Measurements from ENCODE around the gene NADSYN1.
A peak's percentile ranks its signal among the peaks of the same experiment; 100 is the strongest.

Gene NADSYN1

DNA sequence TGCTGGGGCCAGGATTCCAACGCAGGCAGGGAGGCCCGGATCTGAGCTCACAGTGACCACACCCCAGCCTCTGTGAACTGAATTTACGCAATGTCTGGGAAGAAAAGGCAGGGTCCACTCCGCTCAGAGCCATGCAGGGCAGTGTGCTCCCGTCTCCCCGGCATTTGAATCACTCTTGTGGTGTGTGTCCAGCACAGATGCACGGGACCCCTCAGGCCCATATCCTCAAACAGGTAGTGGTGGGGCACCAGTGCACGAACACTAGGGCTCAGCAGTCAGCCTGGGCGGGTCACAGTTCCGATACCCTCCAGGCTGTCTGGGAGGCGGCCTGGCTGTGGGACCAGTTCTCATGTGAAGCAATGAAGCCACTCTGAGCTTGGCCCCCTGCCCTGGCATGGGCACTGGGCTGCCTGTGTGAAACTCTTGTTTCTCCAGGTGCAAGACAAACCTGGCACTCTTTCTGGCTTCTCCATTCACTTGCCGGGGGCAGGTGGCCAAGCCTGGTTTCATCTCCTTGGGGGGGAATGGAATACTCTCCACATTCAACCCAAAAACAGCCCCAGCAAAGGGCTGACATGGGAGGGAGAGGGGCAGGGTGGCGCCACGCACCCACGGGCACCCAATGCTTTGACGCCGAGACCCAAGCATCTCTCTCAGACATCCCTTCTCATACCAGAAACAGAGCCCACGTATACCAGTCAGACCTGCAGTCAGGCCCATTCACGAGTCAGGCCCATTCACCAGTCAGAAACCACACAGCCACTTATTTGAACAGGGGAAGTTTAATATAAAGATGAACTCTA lies 19.2 kb upstream of the NADSYN1 start:
- no peak for DNase-seq (ENCODE audit: low read depth in 1 of 2, low spot score in 1 of 2)

DNA sequence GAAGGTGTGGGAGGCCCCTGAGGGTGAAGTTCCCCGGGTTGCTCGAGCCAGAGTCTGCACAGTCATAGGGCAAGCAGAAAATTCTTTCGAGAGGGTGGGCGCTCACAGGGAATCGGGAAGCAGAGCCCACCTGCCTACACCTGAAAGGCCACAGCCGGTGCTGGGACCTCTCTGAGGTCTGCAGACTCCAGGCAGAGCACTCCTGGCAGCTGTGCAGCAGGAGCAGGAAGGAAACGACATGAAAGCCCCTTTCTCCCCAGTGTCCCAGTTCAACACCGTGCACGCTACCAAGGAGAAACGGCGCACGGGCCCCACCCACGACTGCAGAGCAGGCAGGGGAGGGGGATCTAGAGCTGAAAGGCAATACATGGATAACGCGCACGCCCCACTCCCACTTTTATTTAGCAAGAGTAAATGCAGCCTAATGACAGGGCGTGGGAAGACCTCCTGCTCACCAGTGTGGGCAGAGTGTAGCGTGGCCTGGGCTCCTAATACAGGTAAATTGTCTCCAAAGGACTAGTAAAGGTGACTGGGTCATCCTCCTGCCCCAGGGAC lies 18.4 kb upstream of the NADSYN1 start:
- no peak for DNase-seq (ENCODE audit: low read depth in 1 of 2, low spot score in 1 of 2)

DNA sequence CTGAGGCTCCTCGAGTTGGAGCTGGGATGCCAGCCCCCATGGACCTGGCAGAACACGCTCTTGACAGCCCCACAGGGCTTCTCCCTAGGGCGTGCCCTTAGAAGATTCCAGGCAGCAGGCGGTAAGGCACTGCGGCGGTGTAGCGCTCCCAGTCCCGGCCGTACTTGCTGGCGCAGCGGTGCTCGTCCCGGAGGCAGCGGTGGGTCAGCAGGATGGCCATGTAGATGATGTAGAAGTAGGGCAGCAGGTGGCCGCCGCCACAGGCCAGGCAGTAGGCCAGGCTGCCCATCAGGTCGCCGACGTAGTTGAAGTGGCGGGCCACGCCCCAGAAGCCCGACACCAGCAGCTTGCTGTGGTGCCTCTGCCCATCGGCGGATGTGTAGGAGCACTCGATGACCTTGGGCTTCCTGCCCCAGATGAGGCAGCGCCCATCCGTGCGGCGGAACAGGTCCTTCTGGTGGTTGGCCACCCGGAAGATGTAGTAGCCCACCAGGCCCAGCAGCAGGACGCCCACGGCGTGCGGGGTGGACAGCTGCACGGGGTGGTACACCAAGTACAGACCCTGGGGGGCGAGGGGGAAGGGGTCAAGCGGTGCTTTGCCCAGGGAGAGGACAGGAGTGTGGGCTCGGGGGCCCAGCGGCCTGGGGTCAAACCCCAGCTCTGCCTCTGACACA lies 17.6 kb upstream of the NADSYN1 start:
- DNase-seq (ENCODE audit: low read depth in 1 of 2, low spot score in 1 of 2) = no peak

DNA sequence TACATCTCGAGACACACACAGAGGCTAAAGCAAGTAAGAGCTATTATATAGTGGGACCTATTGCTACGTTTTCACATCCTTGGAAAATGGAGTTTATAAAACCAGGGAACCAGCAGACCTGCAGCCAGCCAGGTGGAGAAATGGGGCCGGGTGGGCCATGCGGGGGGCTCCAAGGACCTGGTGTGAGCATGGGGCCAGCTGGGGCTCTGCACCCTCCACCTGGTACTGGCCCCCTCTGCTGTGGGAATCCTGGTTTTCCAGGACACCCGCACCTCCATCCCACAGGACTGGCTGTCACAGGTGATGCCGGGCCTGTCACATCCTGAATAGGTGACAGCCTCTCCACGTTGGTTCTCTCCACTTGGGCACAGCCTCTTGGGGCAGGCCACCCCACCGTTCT lies 16.1 kb upstream of the NADSYN1 start:
- no peak for DNase-seq (ENCODE audit: low read depth in 1 of 2, low spot score in 1 of 2)

DNA sequence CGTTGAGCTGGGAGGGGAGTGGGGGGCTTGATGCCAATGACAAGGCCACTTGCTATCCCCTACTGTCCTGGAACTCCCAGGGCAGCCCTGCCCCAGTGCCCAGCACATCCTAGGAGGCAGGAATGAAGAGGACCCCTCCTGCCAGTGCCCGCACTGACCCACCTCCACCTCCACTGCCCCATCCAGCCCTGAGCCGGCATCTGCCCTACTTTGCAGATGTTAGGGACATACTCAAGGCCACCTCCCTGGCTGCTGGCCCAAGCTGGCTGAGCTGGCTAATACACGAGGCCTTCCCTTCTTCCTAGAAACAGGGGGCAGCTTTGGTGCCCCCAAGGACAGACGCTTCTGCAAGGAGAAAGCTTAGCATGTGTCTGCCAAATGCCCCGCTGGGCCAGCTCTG lies 15.6 kb upstream of the NADSYN1 start:
- no peak for DNase-seq (ENCODE audit: low read depth in 1 of 2, low spot score in 1 of 2)

DNA sequence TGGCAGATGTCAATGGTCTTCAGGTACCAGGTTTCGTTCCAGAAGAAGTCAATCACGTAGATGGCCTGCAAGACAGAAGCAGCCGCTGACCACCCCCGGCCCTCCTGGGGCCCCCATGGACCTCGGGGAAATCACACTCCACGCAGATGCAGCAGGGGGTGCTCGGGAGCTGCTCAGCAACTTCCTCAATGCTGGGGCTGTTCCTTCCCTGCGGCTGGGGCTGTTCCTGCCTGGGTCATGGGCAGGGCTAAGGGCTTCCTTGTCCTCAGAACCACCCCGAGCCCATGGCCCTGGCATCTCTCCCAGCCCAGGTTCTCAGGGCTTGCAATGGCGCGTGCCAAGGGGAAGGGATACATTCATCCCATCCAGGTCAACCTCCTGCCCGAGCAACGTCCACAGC lies 15.1 kb upstream of the NADSYN1 start:
- DNase-seq (ENCODE audit: low read depth in 1 of 2, low spot score in 1 of 2) = no peak

DNA sequence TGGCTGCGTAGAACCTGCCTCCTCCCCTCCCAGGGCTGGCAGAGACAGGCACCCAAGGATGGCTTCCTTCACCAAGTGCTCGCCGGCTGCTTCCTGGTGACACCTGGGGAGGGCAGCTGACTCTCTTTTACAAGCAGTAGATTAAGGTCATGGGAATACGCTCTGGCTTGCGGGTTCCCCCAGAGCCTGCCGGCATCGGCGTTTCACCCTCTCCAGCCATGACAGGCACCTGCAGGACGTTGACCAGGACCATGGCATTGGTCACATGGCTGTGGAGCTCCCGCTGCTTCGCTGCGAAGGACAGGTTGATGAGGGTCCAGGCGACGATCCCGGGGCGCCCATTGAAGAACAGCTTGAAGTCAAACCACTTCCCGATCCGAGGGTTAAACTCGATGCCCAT lies 14.4 kb upstream of the NADSYN1 start:
- no peak for DNase-seq (ENCODE audit: low read depth in 1 of 2, low spot score in 1 of 2)

DNA sequence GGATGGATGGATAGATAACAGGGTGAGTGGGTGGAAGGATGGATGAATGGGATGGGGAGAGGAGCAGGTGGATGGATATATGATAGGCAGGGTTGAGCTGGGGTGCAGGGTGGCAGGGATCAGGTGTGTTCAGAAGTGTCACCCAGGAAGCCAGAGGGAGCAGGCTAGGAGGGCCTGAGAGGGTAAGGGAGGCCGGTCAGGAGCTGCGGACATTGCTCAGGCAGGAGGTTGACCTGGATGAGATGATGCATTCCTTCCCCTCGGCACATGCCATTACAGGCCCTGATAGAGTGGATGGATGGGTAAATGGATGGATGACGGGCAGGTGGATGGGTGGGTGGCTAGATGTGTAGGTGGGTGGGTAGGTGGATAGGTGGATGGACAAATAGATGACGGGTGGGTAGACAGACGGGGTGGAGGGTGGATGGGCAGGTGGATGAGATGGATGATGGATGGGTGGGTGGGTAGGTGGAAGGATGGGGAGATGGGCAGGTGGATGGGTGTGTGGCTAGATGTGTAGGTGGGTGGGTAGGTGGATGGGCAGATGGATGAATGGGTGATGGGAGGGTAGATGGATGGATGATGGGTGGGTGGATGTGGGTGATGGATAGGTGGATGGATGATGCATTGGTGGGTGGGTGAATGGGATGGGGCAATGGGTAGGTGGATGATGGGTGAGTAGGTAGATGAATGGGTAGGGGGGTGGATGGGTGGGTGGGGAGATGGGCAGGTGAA lies 12.8 kb upstream of the NADSYN1 start:
- no peak for DNase-seq (ENCODE audit: low read depth in 1 of 2, low spot score in 1 of 2)

DNA sequence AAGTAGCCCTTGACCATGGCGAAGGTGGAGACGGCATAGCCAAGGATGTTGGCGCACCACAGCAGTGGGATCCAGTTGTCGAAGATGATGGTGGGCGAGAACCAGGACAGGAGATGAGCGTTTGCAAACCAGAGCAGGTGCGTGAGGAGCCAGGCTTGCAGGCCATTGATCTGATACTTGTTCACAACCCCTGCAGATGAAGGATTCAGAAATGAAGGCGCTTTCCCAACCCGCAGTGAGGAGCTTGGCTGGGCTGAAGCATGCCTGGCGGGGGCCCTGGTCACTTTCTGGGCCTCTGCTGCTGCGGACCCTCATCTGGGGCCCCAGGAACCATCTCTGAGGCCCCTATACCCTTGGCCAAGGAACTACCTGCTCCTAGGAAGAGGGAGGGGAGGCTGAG lies 11.8 kb upstream of the NADSYN1 start:
- no peak for DNase-seq (ENCODE audit: low read depth in 1 of 2, low spot score in 1 of 2)

DNA sequence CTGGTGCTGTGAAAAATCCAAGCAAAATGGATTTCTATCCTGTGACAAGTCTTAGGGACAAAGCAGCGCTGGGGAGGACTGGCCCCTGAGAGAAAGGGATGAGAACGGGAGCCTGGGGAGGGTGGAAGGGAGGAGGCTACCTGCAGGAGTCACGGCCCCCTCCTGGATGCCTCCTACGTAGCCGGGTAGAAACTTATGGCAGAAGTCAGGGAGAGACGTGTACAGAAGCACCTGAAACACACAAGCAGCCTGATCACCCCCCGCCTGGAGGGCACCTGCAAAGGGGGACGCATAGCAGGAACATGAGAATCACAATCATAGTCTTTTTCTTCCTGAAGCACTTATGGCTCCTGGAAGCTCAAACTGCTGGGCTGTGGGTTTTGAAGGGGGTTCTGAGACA lies 10.9 kb upstream of the NADSYN1 start:
- DNase-seq (ENCODE audit: low read depth in 1 of 2, low spot score in 1 of 2) = no peak

DNA sequence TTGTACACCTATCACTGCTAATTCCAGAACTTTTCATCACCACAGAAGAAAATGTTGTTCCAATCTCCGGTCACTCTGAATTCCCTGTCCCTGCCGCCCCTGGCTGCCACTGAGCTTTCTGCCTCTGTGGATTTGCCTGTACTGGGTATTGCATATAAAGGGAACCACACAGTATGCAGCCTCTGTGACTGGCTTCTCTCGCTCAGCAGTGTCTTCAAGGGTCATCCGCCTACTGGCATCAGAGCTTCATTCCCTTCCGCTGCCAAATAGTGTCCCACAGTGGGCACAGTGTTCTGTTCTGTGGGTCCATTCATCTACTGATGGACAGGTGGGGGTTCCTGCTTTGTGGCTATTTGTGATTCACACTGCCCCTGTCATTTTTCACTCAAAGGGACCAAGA lies 10.1 kb upstream of the NADSYN1 start:
- DNase-seq (ENCODE audit: low read depth in 1 of 2, low spot score in 1 of 2) = no peak

DNA sequence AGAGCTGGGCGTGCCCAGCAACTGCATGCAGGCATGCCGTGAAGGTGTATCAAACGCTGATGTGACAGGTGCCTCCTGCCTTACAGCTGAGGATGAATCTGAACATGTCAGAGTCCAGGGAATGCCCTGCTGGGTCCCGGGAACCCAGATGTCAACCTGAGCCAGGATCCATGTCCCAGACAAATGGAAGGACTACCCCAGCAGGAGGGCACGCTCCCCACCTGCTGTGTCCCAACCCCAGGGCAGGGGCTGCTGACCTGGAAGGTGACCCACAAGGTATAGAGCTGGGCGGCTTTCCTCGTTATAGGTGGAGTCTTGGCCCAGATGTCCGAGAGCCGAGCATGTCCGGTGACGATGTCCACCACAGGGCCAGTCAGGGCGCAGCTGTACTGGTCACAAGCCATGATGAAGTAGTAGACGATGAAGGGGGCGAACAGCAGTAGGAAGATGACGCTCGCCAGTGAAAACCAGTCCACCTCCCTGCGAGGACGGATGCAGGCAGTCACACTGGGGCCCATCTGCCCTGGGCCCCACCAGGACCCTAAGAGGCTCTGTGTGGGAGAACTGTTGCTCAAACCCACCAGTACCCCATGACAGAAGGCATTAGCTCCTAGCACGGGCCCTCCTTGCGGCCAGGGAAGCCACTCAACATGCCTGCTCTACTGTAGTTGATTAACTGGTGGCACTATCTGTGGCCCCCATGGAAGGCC lies 9.1 kb upstream of the NADSYN1 start:
- DNase-seq (ENCODE audit: low read depth in 1 of 2, low spot score in 1 of 2) = no peak

DNA sequence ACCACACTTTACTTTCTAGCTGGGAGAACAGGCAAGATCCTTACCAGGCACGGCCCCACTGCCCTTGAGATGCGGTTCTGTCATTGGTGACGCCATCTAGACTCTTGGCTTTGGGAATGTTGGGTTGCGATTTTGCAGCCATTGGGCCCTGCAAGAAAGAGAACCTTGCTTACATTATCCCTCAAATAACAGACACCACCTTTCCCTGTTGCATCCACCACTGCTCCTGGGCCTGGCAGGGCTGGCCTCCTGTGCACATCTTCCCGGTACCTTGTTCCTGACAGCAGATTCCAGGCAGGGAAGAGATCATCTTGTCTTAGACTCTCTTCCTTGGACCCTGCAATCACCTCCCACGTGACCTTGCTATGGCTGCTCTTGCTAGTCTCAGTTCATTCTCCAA lies 8.2 kb upstream of the NADSYN1 start:
- DNase-seq (ENCODE audit: low read depth in 1 of 2, low spot score in 1 of 2) = no peak

DNA sequence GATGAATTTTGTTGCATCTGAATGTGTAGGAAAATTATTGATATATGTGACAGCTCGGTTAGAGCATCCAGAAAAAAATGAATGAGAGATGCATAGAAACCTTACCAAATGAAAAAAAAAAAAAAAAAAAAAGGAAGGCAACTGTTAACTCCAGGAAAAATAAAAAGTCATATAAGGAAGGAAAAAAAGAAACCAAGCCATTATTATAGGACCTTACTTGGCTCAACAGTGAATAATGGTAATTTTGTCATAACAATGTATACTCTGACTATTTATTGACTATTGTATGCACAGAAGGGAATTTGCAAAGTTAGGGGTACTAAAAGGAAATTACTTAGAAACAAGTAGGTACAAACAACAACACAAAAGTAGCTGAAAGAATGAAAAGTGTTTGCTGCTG lies 6.9 kb upstream of the NADSYN1 start:
- DNase-seq (ENCODE audit: low read depth in 1 of 2, low spot score in 1 of 2) = no peak

DNA sequence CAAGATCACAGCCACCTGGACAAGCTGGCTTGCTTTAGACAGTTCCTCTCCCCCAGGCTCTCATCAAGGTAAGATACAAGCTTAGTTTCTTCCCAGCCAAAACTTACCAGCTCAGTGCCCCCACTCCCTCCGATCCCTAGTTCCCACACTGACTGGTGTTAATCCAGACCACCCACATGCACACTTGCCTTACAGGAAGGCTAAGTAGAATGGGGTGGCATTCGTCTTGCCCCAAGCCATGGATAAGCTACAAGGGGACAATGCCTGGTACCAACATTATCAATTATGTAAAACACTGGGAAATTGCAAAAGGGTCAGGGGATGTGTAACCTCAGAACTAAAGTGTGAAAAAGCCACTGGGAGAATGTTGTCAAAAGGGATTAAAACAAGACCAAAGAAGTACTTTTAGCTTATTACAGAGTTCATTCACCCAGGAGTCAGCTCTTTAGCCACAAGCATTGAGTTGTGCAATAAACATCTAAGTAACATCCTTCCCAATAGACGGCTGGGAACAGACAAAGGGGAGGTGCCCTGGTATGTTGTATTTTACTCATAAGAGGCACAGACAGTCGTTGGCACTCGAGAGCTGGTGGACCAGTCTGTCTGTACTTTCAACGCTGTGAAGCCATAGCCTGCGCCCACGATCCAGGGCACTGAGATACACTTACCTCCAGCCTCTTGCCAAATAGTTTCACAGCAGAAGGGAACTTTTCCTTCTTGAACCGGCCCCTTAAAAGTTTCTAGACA lies 5.9 kb upstream of the NADSYN1 start:
- no peak for DNase-seq (ENCODE audit: low read depth in 1 of 2, low spot score in 1 of 2)

DNA sequence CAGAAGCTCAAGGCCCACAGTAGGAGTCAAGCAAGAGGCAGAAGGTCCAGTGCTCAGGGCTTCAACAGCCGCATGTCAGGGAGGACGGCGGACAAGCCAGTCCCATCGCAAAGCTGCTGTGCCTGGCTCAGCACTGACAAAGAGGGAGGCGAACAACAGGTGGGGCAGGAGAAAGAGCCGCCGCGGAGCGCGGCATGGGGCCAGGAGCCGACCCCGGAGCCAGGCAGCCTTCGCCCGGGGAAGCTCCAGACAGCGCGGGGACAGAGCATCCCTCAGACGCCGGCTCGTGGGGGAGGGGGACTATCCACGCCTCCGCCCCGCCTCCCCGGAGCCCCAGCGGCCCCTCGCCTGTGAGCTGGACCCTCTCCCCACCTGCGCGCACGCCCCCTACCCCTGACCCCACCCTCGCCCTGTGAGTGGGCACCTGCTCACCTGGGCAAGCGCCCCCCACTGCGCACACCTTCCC lies 5.2 kb upstream of the NADSYN1 start:
- DNase-seq (ENCODE audit: low read depth in 1 of 2, low spot score in 1 of 2) = no peak

DNA sequence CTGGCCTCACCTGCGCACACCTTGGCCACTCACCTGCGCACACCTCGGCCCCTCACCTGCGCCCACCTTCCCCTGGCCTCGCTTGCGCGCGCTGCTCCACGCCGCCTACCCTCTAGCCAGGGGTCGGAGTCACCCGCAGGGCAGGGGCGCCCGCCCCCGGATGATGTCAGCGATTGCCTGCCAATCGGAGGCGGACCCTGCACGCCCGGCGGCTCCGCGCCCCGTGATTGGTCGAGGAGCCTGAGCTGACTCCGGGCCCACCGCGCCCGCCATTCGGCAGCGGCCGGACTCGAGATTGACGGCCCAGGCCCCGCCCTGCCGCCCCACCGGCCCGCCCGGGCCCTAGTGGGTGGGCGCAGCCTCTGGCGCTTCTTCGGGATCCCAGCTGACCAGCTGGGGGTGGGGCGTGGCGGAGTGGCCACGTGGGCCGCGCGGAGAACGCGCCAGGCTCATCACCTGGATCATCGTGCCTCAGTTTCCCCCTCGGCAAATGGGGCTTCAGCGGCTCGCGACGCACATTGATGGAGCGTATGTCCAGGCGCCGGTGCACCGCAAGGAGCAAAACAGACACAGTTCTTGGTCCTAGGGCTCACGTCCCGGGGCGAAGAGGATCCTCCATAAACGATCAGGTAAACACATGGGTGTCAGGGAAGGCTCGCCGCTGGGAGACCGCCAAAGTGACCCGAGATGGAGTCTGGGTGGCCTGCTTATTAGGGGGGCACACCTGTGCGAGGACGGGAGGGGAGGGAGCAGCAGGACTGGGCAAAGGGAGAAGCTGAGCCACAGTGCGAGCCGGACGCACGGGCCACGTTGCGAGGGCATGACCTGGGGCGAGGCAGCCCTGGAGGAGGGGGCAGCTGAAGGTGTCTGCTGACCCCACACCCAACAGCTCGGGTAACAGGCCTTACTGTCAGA lies 4.5 kb upstream of the NADSYN1 start, which contains the start of gene DHCR7:
DHCR7 (minus strand) TSS at position 137 of the 915 bp plus-strand sequence. CDS start 3,441 bp downstream, outside the sequence.
- DNase-seq (ENCODE audit: low read depth in 1 of 2, low spot score in 1 of 2) = peak; percentile 75 to 91

DNA sequence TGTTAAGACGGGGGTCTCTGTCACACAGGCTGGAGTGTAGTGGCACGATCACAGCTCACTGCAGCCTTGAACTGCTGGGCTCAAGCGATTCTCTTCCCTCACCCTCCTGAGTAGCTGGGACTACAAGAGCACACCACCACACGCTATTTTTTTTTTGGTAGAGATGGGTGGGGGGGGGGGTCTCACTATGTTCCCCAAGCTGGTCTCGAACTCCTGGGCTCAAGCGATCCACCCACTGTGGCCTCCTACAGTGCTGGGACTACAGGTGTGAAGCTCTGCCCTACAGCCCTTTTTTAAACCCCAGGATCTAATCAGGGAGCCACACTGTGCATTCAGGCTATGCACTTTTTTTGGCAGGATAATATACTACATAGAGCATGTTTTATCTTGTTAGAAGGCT lies 3.4 kb upstream of the NADSYN1 start:
- no peak for DNase-seq (ENCODE audit: low read depth in 1 of 2, low spot score in 1 of 2)

DNA sequence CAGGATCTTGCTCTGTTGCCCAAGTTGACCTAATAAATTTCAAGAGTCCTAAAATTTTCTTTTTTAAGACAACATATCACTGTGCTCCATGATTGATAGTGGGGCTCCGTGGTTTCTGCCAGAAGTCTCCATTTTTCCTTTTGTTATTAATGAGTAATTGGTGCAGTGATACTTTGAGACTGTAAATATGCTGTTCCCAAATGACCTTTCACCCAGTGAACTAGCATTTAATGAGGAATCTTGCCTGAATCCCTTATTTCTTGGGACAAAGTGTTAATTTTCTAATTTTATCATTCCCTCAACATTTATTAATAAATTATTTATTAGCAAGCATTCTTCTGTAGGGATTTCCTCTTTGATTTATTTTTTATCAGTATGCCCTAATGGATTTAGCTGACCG lies 2.5 kb upstream of the NADSYN1 start:
- DNase-seq (ENCODE audit: low read depth in 1 of 2, low spot score in 1 of 2) = no peak

All from activated T-helper 1 cell treated with anti-CD3 and anti-CD28 coated beads, Interleukin-2, amount 50 U/mL, for 16 hours (primary cell).